Endothelial cell of umbilical vein (primary cell): Measurements from ENCODE around the gene DAGLB.

ENCODE experiments used
- CTCF ChIP-seq, 2 donors: IDR thresholded peaks; 1 replicate in 1 of 2; 2 replicates in 1 of 2; pipeline ENCODE4 v1.5.1; 2011; ENCODE audit warnings: low read length in 2 of 2, mild to moderate bottlenecking in 2 of 2, moderate library complexity in 2 of 2, control low read depth in 1 of 2, inconsistent platforms in 1 of 2, low read depth in 1 of 2; ENCODE audit not compliant: insufficient read depth in 1 of 2; ENCODE audit errors: extremely low read depth in 1 of 2
- EZH2 ChIP-seq: IDR thresholded peaks from 2 replicates; pipeline ENCODE4 v1.6.1; 2012; ENCODE audit warnings: borderline replicate concordance, low read depth, mild to moderate bottlenecking, moderate library complexity, low read length, inconsistent platforms; ENCODE audit not compliant: severe bottlenecking
- TF ChIP-seq, protein P1 (sequence below): IDR thresholded peaks from 2 replicates; pipeline ENCODE4 v1.6.1; 2011; ENCODE audit not compliant: insufficient read depth, insufficient read length

- no peak for TF ChIP-seq CTCF (IDR thresholded peaks at IDR 0.05; ENCODE audit: extremely low read depth in 1 of 2, insufficient read depth in 1 of 2, low read depth in 1 of 2, low read length in 2 of 2)
- TF ChIP-seq EZH2 = no peak
- TF ChIP-seq, protein P1, sequence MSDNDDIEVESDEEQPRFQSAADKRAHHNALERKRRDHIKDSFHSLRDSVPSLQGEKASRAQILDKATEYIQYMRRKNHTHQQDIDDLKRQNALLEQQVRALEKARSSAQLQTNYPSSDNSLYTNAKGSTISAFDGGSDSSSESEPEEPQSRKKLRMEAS = no peak
Observed at GRCh38 chr7:6392712-6393666, 54.8 kb downstream of the DAGLB start.
